H9 (cell line): Measurements from ENCODE around the gene CRACDL. TPM values are rescaled to one million over a fixed set of nuclear protein-coding genes. Genes with fewer than 3 reads are reported as not detected.

Experiments
- DNase-seq: peaks from one replicate; pipeline ENCODE4 v3.0.0-alpha.2; 2017
- H2AFZ ChIP-seq: one replicate; pipeline ENCODE4 v1.6.1; 2013; ENCODE audit warnings: mild to moderate bottlenecking, low read length, control low read depth, moderate library complexity
- H2AK5ac ChIP-seq: 2 replicates; pipeline ENCODE4 v1.6.1; 2013; ENCODE audit warnings: low read length, control low read depth, mixed read lengths; ENCODE audit not compliant: insufficient read length
- H2BK120ac ChIP-seq: one replicate; pipeline ENCODE4 v1.6.1; 2013; ENCODE audit warnings: low read depth, mild to moderate bottlenecking, low read length, control low read depth, inconsistent platforms; ENCODE audit not compliant: poor library complexity, severe bottlenecking
- H2BK12ac ChIP-seq: 2 replicates; pipeline ENCODE4 v1.6.1; 2013; ENCODE audit warnings: low read length, control low read depth, mixed read lengths, low read depth; ENCODE audit not compliant: insufficient read length
- H2BK15ac ChIP-seq: 2 replicates; pipeline ENCODE4 v1.6.1; 2013; ENCODE audit warnings: low read depth, low read length, control low read depth
- H2BK20ac ChIP-seq: one replicate; pipeline ENCODE4 v1.6.1; 2013; ENCODE audit warnings: low read depth, mild to moderate bottlenecking, low read length, control low read depth, inconsistent platforms; ENCODE audit not compliant: poor library complexity, severe bottlenecking
- H2BK5ac ChIP-seq: 2 replicates; pipeline ENCODE4 v1.6.1; 2013; ENCODE audit warnings: low read length, control low read depth, mixed read lengths; ENCODE audit not compliant: insufficient read length
- H3K14ac ChIP-seq: 2 replicates; pipeline ENCODE4 v1.6.1; 2013; ENCODE audit warnings: low read length, control low read depth; ENCODE audit not compliant: insufficient read depth
- H3K18ac ChIP-seq: 2 replicates; pipeline ENCODE4 v1.6.1; 2013; ENCODE audit warnings: low read depth, mild to moderate bottlenecking, mixed read lengths, low read length, control low read depth; ENCODE audit not compliant: insufficient read length
- H3K23ac ChIP-seq: 2 replicates; pipeline ENCODE4 v1.6.1; 2013; ENCODE audit warnings: low read length, control low read depth, mixed read lengths, low read depth; ENCODE audit not compliant: insufficient read length
- H3K23me2 ChIP-seq: 2 replicates; pipeline ENCODE4 v1.6.1; 2013; ENCODE audit warnings: low read depth, mild to moderate bottlenecking, mixed read lengths, low read length, control low read depth; ENCODE audit not compliant: insufficient read length, poor library complexity, severe bottlenecking
- H3K27ac ChIP-seq: 2 replicates; pipeline ENCODE4 v1.5.1; 2013; ENCODE audit warnings: low read length, control low read depth, mixed read lengths, low read depth; ENCODE audit not compliant: insufficient read length
- H3K27me3 ChIP-seq: 2 replicates; pipeline ENCODE4 v1.6.1; 2013; ENCODE audit warnings: low read length, control low read depth, inconsistent platforms; ENCODE audit not compliant: insufficient read depth
- H3K4ac ChIP-seq: 2 replicates; pipeline ENCODE4 v1.6.1; 2013; ENCODE audit warnings: low read depth, mild to moderate bottlenecking, control low read depth, inconsistent platforms, low read length, moderate library complexity
- H3K4me1 ChIP-seq: 2 replicates; pipeline ENCODE4 v1.6.1; 2013; ENCODE audit warnings: low read length, control low read depth, inconsistent platforms; ENCODE audit not compliant: insufficient read depth
- H3K4me2 ChIP-seq: 2 replicates; pipeline ENCODE4 v1.6.1; 2013; ENCODE audit warnings: low read length, control low read depth, mixed read lengths; ENCODE audit not compliant: insufficient read length, insufficient read depth
- H3K56ac ChIP-seq: 2 replicates; pipeline ENCODE4 v1.6.1; 2013; ENCODE audit warnings: low read depth, mild to moderate bottlenecking, mixed read lengths, low read length, control low read depth; ENCODE audit not compliant: insufficient read length
- H3K79me1 ChIP-seq: 2 replicates; pipeline ENCODE4 v1.6.1; 2013; ENCODE audit warnings: low read depth, mild to moderate bottlenecking, moderate library complexity, low read length, control low read depth, inconsistent platforms; ENCODE audit not compliant: insufficient read depth, poor library complexity, severe bottlenecking
- H3K79me2 ChIP-seq: 2 replicates; pipeline ENCODE4 v1.6.1; 2013; ENCODE audit warnings: low read length, control low read depth, inconsistent platforms; ENCODE audit not compliant: insufficient read depth
- H3K9ac ChIP-seq: 2 replicates; pipeline ENCODE4 v1.6.1; 2013; ENCODE audit warnings: low read length, control low read depth, mixed read lengths; ENCODE audit not compliant: insufficient read length; ENCODE audit errors: extremely low read depth
- H3K9me3 ChIP-seq: one replicate; pipeline ENCODE4 v1.6.1; 2013; ENCODE audit warnings: low read depth, low read length, inconsistent platforms; ENCODE audit not compliant: control insufficient read depth
- H3T11ph ChIP-seq: one replicate; pipeline ENCODE4 v1.6.1; 2013; ENCODE audit warnings: mild to moderate bottlenecking, low read length, control low read depth, inconsistent platforms
- H4K20me1 ChIP-seq: one replicate; pipeline ENCODE4 v1.6.1; 2013; ENCODE audit not compliant: control insufficient read depth, insufficient read length, insufficient read depth
- H4K5ac ChIP-seq: 2 replicates; pipeline ENCODE4 v1.6.1; 2013; ENCODE audit warnings: low read depth, mild to moderate bottlenecking, mixed read lengths, low read length, control low read depth; ENCODE audit not compliant: insufficient read length
- H4K8ac ChIP-seq: replicated peaks from 2 replicates; pipeline ENCODE4 v1.6.1; 2013; ENCODE audit warnings: low read length, control low read depth, mixed read lengths, low read depth; ENCODE audit not compliant: insufficient read length
- H4K91ac ChIP-seq: 2 replicates; pipeline ENCODE4 v1.6.1; 2013; ENCODE audit warnings: low read depth, mild to moderate bottlenecking, moderate library complexity, mixed read lengths, low read length, control low read depth; ENCODE audit not compliant: insufficient read length
- H3K27ac Mint-ChIP-seq, 3 experiments: 2 replicates in 2 of 3; 3 replicates in 1 of 3; pipeline ENCODE4 v1.8.0; 2020 to 2021; ENCODE audit warnings: mixed read lengths in 3 of 3, mild to moderate bottlenecking in 1 of 3, moderate library complexity in 1 of 3
- H3K27me3 Mint-ChIP-seq: 2 replicates; pipeline ENCODE4 v1.8.0; 2021; ENCODE audit warnings: low read depth, mild to moderate bottlenecking, moderate library complexity, mixed read lengths
- H3K36me3 Mint-ChIP-seq, 3 experiments: 2 replicates in 2 of 3; 3 replicates in 1 of 3; pipeline ENCODE4 v1.8.0; 2020 to 2021; ENCODE audit warnings: low read depth in 3 of 3, mixed read lengths in 3 of 3; ENCODE audit not compliant: insufficient read depth in 1 of 3
- H3K4me1 Mint-ChIP-seq, 2 experiments: 2 replicates each; pipeline ENCODE4 v1.8.0; 2020; ENCODE audit warnings: mixed read lengths in 2 of 2
- H3K4me3 Mint-ChIP-seq, 2 experiments: 2 replicates in 1 of 2; 3 replicates in 1 of 2; pipeline ENCODE4 v1.8.0; 2020 to 2021; ENCODE audit warnings: mild to moderate bottlenecking in 2 of 2, mixed read lengths in 2 of 2, moderate library complexity in 1 of 2
- H3K9me3 Mint-ChIP-seq, 2 experiments: 2 replicates in 1 of 2; 3 replicates in 1 of 2; pipeline ENCODE4 v1.8.0; 2020; ENCODE audit warnings: mild to moderate bottlenecking in 2 of 2, mixed read lengths in 2 of 2, moderate library complexity in 1 of 2
- WGBS: extraction: QIAGEN DNeasy Blood & Tissue Kit; methylation state at CpG from one replicate; pipeline ENCODE4 v1.1.7; 2013; ENCODE audit warnings: missing lambda C conversion rate, low lambda C conversion rate, mixed read lengths; ENCODE audit not compliant: insufficient read length; ENCODE audit errors: extremely low coverage; 5-methylcytosine and 5-hydroxymethylcytosine counted together
- total RNA-seq: library from RNA; stranded (reverse); gene quantifications from 2 replicates; pipeline ENCODE4 v1.2.1, GENCODE V29; 2021
- TF ChIP-seq, protein P1 (sequence below): fragments of 200-600 bp; sonication (generic); conservative IDR thresholded peaks from 3 replicates; pipeline ENCODE4 v1.8.0; 2021; ENCODE audit warnings: antibody characterized with exemption, mild to moderate bottlenecking

CRACDL gene
- total RNA-seq, 1 experiment from 2014 or later: 0.48 TPM

DNA sequence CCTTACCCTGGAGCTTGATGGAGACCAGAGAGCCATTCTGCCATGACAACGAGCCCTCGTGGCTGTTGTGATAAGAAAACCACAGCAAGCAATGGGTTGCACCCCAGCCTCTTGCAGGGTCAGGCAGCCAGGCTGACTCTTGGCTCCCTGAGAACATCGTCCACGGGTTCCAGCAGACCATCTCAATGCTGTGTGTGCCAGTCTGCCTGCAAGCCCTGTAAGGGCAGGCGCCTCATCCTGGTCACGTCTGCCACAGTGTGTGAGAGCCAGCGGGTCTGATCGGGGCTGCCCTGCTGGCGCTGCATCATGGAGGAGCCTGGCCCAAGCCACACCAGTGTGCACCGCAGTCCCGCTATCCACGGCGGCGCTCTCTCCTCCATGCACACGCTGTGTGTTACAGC, 134.1 kb downstream of the CRACDL start:
- H4K5ac ChIP-seq: no peak overlapping the region
- no peak overlapping the region for H3K14ac ChIP-seq
- H3K4me2 ChIP-seq: no peak overlapping the region
- H3K27me3 ChIP-seq: no peaks in the 10 kb centered on the region
- H4K91ac ChIP-seq: no peak overlapping the region
- no peak overlapping the region for H3T11ph ChIP-seq
- H2BK20ac ChIP-seq: no peak overlapping the region
- no peak overlapping the region for H2BK5ac ChIP-seq
- TF ChIP-seq, protein P1, sequence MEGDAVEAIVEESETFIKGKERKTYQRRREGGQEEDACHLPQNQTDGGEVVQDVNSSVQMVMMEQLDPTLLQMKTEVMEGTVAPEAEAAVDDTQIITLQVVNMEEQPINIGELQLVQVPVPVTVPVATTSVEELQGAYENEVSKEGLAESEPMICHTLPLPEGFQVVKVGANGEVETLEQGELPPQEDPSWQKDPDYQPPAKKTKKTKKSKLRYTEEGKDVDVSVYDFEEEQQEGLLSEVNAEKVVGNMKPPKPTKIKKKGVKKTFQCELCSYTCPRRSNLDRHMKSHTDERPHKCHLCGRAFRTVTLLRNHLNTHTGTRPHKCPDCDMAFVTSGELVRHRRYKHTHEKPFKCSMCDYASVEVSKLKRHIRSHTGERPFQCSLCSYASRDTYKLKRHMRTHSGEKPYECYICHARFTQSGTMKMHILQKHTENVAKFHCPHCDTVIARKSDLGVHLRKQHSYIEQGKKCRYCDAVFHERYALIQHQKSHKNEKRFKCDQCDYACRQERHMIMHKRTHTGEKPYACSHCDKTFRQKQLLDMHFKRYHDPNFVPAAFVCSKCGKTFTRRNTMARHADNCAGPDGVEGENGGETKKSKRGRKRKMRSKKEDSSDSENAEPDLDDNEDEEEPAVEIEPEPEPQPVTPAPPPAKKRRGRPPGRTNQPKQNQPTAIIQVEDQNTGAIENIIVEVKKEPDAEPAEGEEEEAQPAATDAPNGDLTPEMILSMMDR: no peak
- H3K4me1 ChIP-seq: no peaks in the 10 kb centered on the region
- H4K20me1 ChIP-seq: no peaks in the 10 kb centered on the region
- no peak overlapping the region for H2BK15ac ChIP-seq
- no peak for DNase-seq
- no peaks in the 10 kb centered on the region for H3K79me2 ChIP-seq
- no peaks in the 10 kb centered on the region; a peak in 1 of 5 replicates for H3K9me3 Mint-ChIP-seq
- no peak overlapping the region for H3K56ac ChIP-seq
- no peak overlapping the region for H3K4me3 Mint-ChIP-seq
- no peaks in the 10 kb centered on the region for H3K79me1 ChIP-seq
- H2BK12ac ChIP-seq: no peak overlapping the region
- peak overlapping the region in 1 of 3 experiments; percentile 48; a peak in 1 of 7 replicates for H3K27ac Mint-ChIP-seq
- no peak overlapping the region for H3K4ac ChIP-seq
- no peak overlapping the region for H3K9ac ChIP-seq
- H3K9me3 ChIP-seq: no peaks in the 10 kb centered on the region
- H3K18ac ChIP-seq: no peak overlapping the region
- H3K23ac ChIP-seq: no peak overlapping the region
- no peak overlapping the region for H2AK5ac ChIP-seq
- peaks cover 16% of the 10 kb centered on the region for H3K27me3 Mint-ChIP-seq
- no peak overlapping the region for H4K8ac ChIP-seq
- no peaks in the 10 kb centered on the region for H3K36me3 Mint-ChIP-seq
- no CpG with 5 or more reads among the region's 15 CpGs for WGBS
- no peak overlapping the region for H2AFZ ChIP-seq
- peaks cover 6 to 8% of the 10 kb centered on the region in 2 experiments; a peak in 3 of 4 replicates for H3K4me1 Mint-ChIP-seq
- no peak overlapping the region for H3K27ac ChIP-seq
- no peaks in the 10 kb centered on the region for H3K23me2 ChIP-seq
- H2BK120ac ChIP-seq: no peak overlapping the region
